Naive thymus-derived CD8-positive, alpha-beta T cell (primary cell): Measurements from ENCODE around the gene ZNF292. TPM values are rescaled to one million over a fixed set of nuclear protein-coding genes. Genes with fewer than 3 reads are reported as not detected.

Experiments
- ATAC-seq, 2 donors: fragments of 150-1000 bp; cut with Tn5 transposase in 1 of 2; sonication (Bioruptor Pico), chemical (Tn5 transposase) in 1 of 2; 1 replicate in 1 of 2; 2 replicates in 1 of 2; pipeline ENCODE4 v1.10.0; 2021; ENCODE audit warnings: mild to moderate bottlenecking in 2 of 2, moderate library complexity in 2 of 2
- POLR2A ChIA-PET: fragments of 350-600 bp; sonication (Branson Sonifier 250); formaldehyde crosslinking; loops from one replicate; lab custom pipeline; 2021; ENCODE audit warnings: antibody characterized with exemption; lab: Charles Lee
- DNase-seq, 10 donors: peaks; one replicate each; pipeline versions ENCODE4 v3.0.0 to v3.0.0-alpha.2; 2020 to 2022
- H3K27ac Mint-ChIP-seq, 10 donors: one replicate each; pipeline ENCODE4 v1.8.0; 2020 to 2022; ENCODE audit warnings: mild to moderate bottlenecking in 10 of 10, mixed read lengths in 10 of 10, moderate library complexity in 4 of 10, inconsistent platforms in 1 of 10
- H3K27me3 Mint-ChIP-seq, 5 donors: one replicate each; pipeline ENCODE4 v1.8.0; 2021 to 2022; ENCODE audit warnings: mixed read lengths in 5 of 5
- H3K36me3 Mint-ChIP-seq, 3 donors: one replicate each; pipeline ENCODE4 v1.8.0; 2020 to 2022; ENCODE audit warnings: mixed read lengths in 3 of 3, mild to moderate bottlenecking in 2 of 3, inconsistent platforms in 1 of 3
- H3K4me1 Mint-ChIP-seq, 4 donors: one replicate each; pipeline ENCODE4 v1.8.0; 2021 to 2022; ENCODE audit warnings: mixed read lengths in 4 of 4
- H3K4me3 Mint-ChIP-seq, 10 donors: one replicate each; pipeline ENCODE4 v1.8.0; 2020 to 2022; ENCODE audit warnings: mild to moderate bottlenecking in 10 of 10, mixed read lengths in 10 of 10, moderate library complexity in 6 of 10, inconsistent platforms in 1 of 10
- H3K9me3 Mint-ChIP-seq, 9 donors: one replicate each; pipeline ENCODE4 v1.8.0; 2020 to 2022; ENCODE audit warnings: mixed read lengths in 9 of 9, mild to moderate bottlenecking in 3 of 9, inconsistent platforms in 1 of 9, moderate library complexity in 1 of 9
- polyA plus RNA-seq, 3 donors: library from polyadenylated mRNA; unstranded; fragments of 300-500 nt; fragmentation: Illumina TruSeq; gene quantifications; one replicate each; pipeline ENCODE4 v1.2.3, GENCODE V29; 2021
- total RNA-seq, 8 experiments: library from RNA in 2 of 8; stranded (reverse) in 2 of 8; gene quantifications; one replicate each; pipeline ENCODE4 v1.2.3 and lab custom pipeline; 2021 to 2026

Gene ZNF292
- total and polyA plus RNA-seq, 5 experiments from 2014 or later: 22.4 to 87.7 (median 24.0) TPM

DNA sequence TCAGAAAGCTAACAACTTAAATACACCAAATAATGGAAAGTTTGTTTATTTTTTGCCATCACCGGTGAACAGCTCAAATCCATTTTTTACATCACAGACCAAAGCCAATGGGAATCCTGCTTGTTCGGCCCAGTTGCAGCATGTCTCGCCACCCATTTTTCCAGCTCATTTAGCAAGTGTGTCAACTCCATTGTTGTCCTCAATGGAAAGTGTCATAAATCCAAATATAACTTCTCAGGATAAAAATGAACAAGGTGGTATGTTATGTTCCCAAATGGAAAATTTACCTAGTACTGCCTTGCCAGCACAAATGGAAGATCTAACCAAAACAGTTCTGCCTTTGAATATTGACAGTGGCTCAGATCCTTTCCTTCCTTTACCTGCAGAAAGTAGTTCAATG is 101.7 kb downstream of the ZNF292 start:
- ATAC-seq: no peak
- H3K27me3 Mint-ChIP-seq: no peaks in the 10 kb centered on the region
- DNase-seq: no peak
- peaks cover 30 to 69% (median 64%) of the 10 kb centered on the region in 3 donors for H3K36me3 Mint-ChIP-seq
- H3K9me3 Mint-ChIP-seq: peaks cover 0 to 17% (median 0%) of the 10 kb centered on the region in 9 donors
- POLR2A ChIA-PET: no interaction called here
- H3K4me1 Mint-ChIP-seq: peaks cover 1 to 7% (median 4%) of the 10 kb centered on the region in 4 donors
- H3K27ac Mint-ChIP-seq: no peak overlapping the region
- H3K4me3 Mint-ChIP-seq: no peak overlapping the region

DNA sequence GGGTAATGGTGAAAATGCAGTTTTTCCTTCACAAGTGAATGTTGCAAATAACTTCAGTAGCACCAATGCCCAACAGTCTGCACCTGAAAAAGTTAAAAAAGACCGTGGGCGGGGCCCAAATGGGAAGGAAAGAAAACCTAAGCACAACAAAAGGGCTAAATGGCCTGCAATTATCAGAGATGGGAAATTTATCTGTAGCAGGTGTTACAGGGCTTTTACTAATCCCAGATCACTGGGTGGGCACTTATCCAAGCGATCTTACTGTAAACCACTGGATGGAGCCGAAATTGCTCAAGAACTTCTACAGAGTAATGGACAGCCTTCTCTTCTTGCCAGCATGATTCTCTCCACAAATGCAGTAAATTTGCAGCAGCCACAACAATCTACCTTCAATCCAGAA is 102.2 kb downstream of the ZNF292 start:
- Mint-ChIP-seq H3K4me3 (no peak overlapping the region), H3K9me3 (peaks cover 0 to 17% (median 0%) of the 10 kb centered on the region in 9 donors), H3K4me1 (peaks cover 1 to 7% (median 4%) of the 10 kb centered on the region in 4 donors), H3K27ac (no peak overlapping the region), H3K27me3 (no peaks in the 10 kb centered on the region), H3K36me3 (peaks cover 30 to 63% (median 60%) of the 10 kb centered on the region in 3 donors)
- no peak for ATAC-seq
- POLR2A ChIA-PET: no interaction called here
- no peak for DNase-seq

DNA sequence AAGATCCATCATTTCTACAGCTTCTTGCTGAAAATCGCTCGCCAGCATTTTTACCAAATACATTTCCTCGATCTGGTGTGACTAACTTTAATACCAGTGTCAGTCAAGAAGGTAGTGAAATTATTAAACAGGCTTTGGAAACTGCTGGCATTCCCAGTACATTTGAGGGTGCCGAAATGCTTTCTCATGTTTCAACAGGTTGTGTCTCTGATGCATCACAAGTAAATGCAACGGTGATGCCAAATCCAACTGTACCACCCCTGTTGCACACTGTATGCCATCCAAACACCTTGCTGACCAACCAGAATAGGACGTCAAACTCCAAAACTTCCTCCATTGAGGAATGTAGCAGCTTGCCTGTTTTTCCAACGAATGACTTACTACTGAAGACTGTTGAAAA is 102.6 kb downstream of the ZNF292 start:
- DNase-seq (no peak), ATAC-seq (no peak)
- Mint-ChIP-seq H3K4me1 (peaks cover 1 to 7% (median 4%) of the 10 kb centered on the region in 4 donors), H3K36me3 (peaks cover 30 to 60% (median 59%) of the 10 kb centered on the region in 3 donors), H3K9me3 (peaks cover 0 to 17% (median 0%) of the 10 kb centered on the region in 9 donors), H3K27ac (no peak overlapping the region), H3K4me3 (no peak overlapping the region), H3K27me3 (no peaks in the 10 kb centered on the region)
- POLR2A ChIA-PET: no interaction called here

DNA sequence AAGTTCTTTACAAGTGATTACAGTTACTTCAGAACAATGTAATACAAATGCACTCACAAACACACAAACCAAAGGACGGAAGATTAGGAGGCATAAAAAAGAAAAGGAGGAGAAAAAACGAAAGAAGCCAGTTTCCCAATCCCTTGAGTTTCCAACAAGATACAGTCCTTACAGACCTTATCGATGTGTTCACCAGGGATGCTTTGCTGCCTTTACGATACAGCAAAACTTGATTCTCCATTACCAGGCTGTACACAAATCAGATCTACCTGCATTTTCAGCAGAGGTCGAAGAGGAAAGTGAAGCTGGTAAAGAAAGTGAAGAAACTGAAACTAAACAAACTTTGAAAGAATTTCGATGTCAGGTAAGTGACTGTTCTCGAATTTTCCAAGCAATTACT is 104.4 kb downstream of the ZNF292 start:
- H3K9me3 Mint-ChIP-seq: peaks cover 0 to 17% (median 0%) of the 10 kb centered on the region in 9 donors
- H3K4me3 Mint-ChIP-seq: no peak overlapping the region
- DNase-seq: no peak
- peak overlapping the region in 1 of 10 donors; percentile 61 for H3K27ac Mint-ChIP-seq
- peaks cover 1 to 7% (median 5%) of the 10 kb centered on the region in 4 donors for H3K4me1 Mint-ChIP-seq
- POLR2A ChIA-PET: no interaction called here
- no peak for ATAC-seq
- H3K27me3 Mint-ChIP-seq: no peaks in the 10 kb centered on the region
- H3K36me3 Mint-ChIP-seq: peaks cover 25 to 48% (median 42%) of the 10 kb centered on the region in 3 donors

DNA sequence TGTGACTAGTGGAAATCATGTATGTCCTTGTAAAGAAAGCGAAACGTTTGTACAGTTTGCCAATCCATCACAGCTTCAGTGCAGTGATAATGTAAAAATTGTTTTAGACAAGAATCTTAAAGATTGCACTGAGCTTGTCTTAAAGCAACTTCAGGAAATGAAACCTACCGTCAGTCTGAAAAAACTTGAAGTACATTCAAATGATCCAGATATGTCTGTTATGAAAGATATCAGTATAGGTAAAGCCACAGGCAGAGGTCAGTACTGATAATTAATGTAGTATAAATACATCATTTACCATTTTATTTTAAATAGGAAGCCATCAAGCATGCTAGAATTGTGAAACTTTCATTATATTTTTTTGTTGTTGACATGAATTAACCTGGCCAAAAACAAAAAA is 106.2 kb downstream of the ZNF292 start:
- Mint-ChIP-seq H3K27ac (no peak overlapping the region), H3K4me1 (peaks cover 1 to 8% (median 4%) of the 10 kb centered on the region in 4 donors), H3K36me3 (peaks cover 17 to 32% (median 24%) of the 10 kb centered on the region in 3 donors), H3K9me3 (peaks cover 0 to 17% (median 0%) of the 10 kb centered on the region in 9 donors), H3K4me3 (no peak overlapping the region), H3K27me3 (no peaks in the 10 kb centered on the region)
- ATAC-seq (no peak), DNase-seq (no peak)
- POLR2A ChIA-PET: no interaction called here

DNA sequence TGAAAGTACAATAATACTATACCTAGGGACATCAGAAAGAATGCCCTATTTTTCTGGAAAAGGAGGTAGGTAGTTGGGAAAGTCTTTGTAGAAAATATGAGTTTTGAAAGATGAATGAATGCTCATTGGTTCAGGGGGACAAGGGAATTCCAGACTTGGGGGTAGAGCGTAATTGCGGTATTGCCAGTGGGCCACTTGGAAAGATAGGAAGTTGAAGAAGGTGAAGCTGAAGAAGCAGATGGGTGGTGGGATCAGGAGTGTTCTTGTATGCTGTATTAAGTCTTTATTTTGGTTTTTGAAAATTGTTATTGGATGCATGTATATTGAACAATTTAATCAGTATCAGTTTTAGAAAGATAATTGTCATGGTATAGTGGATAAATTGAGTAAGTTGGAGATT is 109.1 kb downstream of the ZNF292 start:
- peaks cover 2 to 6% (median 4%) of the 10 kb centered on the region in 3 donors for H3K36me3 Mint-ChIP-seq
- peaks cover 0 to 34% (median 0%) of the 10 kb centered on the region in 9 donors for H3K9me3 Mint-ChIP-seq
- H3K4me1 Mint-ChIP-seq: peaks cover 1 to 11% (median 5%) of the 10 kb centered on the region in 4 donors
- H3K4me3 Mint-ChIP-seq: no peak overlapping the region
- H3K27ac Mint-ChIP-seq: peak overlapping the region in 2 of 10 donors; percentile 1 to 2
- POLR2A ChIA-PET: no interaction called here
- no peaks in the 10 kb centered on the region for H3K27me3 Mint-ChIP-seq
- ATAC-seq (no peak), DNase-seq (no peak)

DNA sequence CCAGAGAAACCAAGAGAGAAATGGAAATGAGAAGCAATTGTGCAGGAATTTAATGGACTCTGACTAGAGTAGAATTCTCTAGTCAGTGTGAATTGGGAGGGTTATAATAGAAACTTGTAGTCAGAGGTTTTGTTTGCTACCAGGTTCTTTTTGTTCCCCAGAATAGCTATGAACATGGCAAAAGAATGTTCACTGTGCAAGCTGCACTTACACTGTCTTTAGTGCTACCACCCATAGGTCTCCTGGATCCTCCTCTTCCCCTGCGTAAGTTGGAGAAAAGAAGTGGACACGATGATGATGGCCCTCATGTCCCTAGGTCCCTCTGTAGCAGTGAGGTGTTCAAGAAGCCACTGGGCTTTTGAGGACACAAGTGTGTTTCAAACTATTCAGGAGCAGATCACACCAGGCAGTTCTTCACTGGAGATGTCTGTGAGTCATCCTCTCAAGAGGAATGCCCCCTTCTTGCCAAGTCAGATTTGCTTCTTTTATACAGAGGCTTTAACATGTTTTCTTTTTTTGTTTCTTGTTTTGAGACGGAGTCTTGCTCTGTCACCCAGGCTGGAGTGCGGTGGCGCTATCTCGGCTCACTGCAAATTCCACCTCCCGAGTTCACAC is 119.4 kb downstream of the ZNF292 start:
- Mint-ChIP-seq H3K36me3 (no peaks in the 10 kb centered on the region), H3K27me3 (no peaks in the 10 kb centered on the region), H3K9me3 (peaks cover 0 to 16% (median 4%) of the 10 kb centered on the region in 9 donors), H3K4me1 (peaks cover 6 to 8% (median 7%) of the 10 kb centered on the region in 4 donors), H3K4me3 (no peak overlapping the region), H3K27ac (peak overlapping the region in 3 of 10 donors; percentile 58 to 78 (median 63))
- DNase-seq (no peak), ATAC-seq (no peak)
- POLR2A ChIA-PET: no interaction called here

DNA sequence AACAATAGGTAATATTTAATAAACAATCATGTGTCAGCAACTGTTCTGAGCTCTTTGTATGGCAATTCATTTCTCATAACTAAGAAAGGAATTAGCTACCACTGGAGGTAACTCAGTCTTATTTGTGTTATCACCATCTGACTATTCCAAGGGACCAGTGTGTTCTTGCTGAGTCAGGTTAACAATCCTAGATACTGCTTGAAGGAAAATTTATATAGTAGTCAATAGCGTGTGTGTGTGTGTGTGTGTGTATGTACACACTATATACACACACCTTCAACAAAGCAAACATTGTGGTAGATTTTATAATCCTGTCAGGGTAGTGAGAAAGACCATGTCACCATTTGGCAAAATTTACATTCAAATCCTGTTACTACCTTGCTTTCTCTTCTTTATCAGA is 121.3 kb downstream of the ZNF292 start:
- no peak overlapping the region for H3K4me3 Mint-ChIP-seq
- no peak for ATAC-seq
- H3K4me1 Mint-ChIP-seq: peaks cover 8 to 17% (median 9%) of the 10 kb centered on the region in 4 donors
- H3K9me3 Mint-ChIP-seq: peaks cover 0 to 16% (median 4%) of the 10 kb centered on the region in 9 donors
- POLR2A ChIA-PET: no interaction called here
- no peaks in the 10 kb centered on the region for H3K27me3 Mint-ChIP-seq
- peak overlapping the region in 1 of 10 donors; percentile 77 for H3K27ac Mint-ChIP-seq
- no peaks in the 10 kb centered on the region for H3K36me3 Mint-ChIP-seq
- no peak for DNase-seq

DNA sequence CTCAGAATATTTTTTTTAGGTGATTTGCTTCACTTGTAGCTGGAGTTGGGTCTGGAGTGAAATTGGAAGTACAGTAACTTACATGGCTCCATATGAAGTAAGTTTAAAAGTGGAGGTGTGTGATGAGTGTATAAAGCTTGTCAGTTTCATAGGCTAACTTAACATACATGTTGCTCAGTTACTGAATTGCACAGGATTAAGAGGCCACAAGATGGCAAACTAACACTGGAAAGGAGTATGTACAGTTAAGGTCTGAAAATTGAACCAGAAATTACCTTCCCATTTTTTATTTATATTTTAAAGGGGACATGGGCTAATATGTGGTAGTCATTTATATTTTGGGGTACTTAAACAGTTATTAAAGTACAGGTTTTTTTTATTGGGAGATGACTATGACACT is 121.8 kb downstream of the ZNF292 start:
- ATAC-seq (no peak), DNase-seq (no peak)
- H3K4me3 Mint-ChIP-seq: no peak overlapping the region
- H3K4me1 Mint-ChIP-seq: peaks cover 8 to 18% (median 9%) of the 10 kb centered on the region in 4 donors
- peaks cover 0 to 12% (median 1%) of the 10 kb centered on the region in 9 donors for H3K9me3 Mint-ChIP-seq
- no peaks in the 10 kb centered on the region for H3K27me3 Mint-ChIP-seq
- POLR2A ChIA-PET: no interaction called here
- H3K27ac Mint-ChIP-seq: no peak overlapping the region
- no peaks in the 10 kb centered on the region for H3K36me3 Mint-ChIP-seq

DNA sequence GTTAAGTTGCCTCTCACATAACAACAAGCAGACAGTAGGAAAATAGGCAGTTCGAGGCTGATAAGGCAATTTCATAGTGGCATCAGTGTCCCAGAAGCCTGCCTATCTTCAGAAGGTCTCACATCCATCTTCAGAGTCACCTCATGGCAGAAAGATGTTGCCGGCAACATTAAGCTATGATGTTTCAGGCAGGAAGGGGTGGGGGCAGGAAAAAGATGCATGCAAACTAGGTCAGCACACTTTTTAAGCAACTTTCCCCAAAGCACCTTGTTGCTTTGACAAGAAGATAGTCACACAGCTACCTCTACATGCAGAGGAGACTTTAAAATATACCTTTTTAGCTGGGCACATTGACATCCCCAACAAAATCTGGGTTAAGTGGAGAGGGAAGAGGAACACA is 123.8 kb downstream of the ZNF292 start:
- H3K36me3 Mint-ChIP-seq: no peaks in the 10 kb centered on the region
- no peaks in the 10 kb centered on the region for H3K27me3 Mint-ChIP-seq
- H3K9me3 Mint-ChIP-seq: no peaks in the 10 kb centered on the region
- no peak overlapping the region for H3K4me3 Mint-ChIP-seq
- ATAC-seq (peak in 1 of 2 donors; percentile 38), DNase-seq (no peak)
- peaks cover 7 to 18% (median 9%) of the 10 kb centered on the region in 4 donors for H3K4me1 Mint-ChIP-seq
- peak overlapping the region in 5 of 10 donors; percentile 2 to 84 (median 15) for H3K27ac Mint-ChIP-seq
- POLR2A ChIA-PET: interaction anchor here (0.5 kb wide), 1 partner anchor 141 kb away, joined by 3 read pairs; no protein-coding TSS in a partner anchor

DNA sequence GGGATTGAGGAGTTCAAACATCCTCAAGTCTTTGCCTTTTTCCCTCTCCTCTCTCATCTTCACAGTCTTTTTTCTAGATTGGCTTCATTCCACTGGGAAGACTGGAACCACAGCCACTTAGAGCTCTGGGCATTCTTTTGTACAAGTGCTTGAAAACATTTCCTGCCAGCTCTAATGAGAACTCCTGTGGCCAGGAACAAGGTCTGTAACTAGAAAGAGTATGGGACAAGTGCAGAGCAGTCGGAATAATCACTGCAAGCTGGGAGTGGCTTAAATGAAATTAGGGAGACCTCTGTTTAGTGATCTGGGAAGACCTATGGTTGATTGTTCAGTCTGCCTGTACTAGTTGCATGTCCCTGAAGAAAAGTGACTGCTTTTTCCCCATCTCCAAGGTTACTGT is 126.1 kb downstream of the ZNF292 start:
- peaks cover 0 to 4% (median 0%) of the 10 kb centered on the region in 5 donors for H3K27me3 Mint-ChIP-seq
- no peak for DNase-seq
- H3K9me3 Mint-ChIP-seq: peaks cover 0 to 11% (median 0%) of the 10 kb centered on the region in 9 donors
- ATAC-seq: no peak
- H3K36me3 Mint-ChIP-seq: no peaks in the 10 kb centered on the region
- H3K27ac Mint-ChIP-seq: peak overlapping the region in 1 of 10 donors; percentile 14
- POLR2A ChIA-PET: interaction anchor here (0.7 kb wide), 2 partner anchors 63 to 281 kb away, joined by 5 to 7 read pairs; partner anchors contain the start of gene C6orf163
- H3K4me1 Mint-ChIP-seq: peaks cover 9 to 18% (median 13%) of the 10 kb centered on the region in 4 donors
- H3K4me3 Mint-ChIP-seq: no peak overlapping the region

DNA sequence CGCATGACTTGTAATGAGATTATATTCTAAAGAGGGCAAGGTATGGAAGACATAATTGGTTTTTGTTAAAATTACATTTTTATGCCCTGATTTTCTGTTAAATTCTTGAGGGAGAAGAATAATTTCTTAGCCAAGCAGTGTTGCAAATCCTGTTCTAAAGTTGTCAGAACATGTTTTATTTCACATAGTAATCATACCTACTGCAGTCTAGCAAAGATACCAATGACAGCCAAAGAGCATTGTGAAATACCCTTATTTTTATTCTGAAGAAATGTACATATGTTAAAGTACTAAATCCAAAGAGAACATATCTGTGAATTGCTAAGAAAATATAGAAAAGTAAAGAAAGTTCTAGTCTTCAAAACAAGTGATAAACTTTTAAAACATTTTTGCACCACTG is 127.4 kb downstream of the ZNF292 start:
- Mint-ChIP-seq H3K9me3 (peaks cover 0 to 11% (median 0%) of the 10 kb centered on the region in 9 donors), H3K36me3 (no peaks in the 10 kb centered on the region), H3K27ac (peak overlapping the region in 1 of 10 donors; percentile 43), H3K27me3 (peaks cover 0 to 4% (median 0%) of the 10 kb centered on the region in 5 donors), H3K4me3 (no peak overlapping the region), H3K4me1 (peaks cover 9 to 18% (median 13%) of the 10 kb centered on the region in 4 donors)
- POLR2A ChIA-PET: no interaction called here
- DNase-seq (no peak), ATAC-seq (no peak)

DNA sequence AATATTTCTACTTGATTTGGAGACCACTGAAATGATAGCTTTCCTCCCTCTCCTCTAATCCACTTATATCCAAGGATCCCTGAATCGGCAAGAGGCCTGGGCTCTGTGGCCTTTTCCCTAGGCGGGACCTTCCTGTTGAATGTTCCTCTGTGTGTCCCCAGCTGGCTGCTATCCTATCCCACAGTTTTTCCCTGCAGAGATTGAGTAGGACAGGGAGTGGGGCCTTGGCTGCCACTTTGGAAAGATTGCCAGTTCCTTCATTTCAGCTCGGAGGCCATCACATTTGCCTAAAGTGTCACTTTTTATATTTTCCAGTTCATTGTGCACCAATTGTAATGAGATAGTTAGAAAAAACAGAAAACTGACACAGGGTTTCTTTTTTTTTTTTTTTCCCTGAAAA is 128.1 kb downstream of the ZNF292 start:
- POLR2A ChIA-PET: no interaction called here
- H3K36me3 Mint-ChIP-seq: no peaks in the 10 kb centered on the region
- peaks cover 0 to 11% (median 0%) of the 10 kb centered on the region in 9 donors for H3K9me3 Mint-ChIP-seq
- H3K4me1 Mint-ChIP-seq: peaks cover 9 to 18% (median 13%) of the 10 kb centered on the region in 4 donors
- DNase-seq: no peak
- H3K4me3 Mint-ChIP-seq: no peak overlapping the region
- no peak for ATAC-seq
- H3K27me3 Mint-ChIP-seq: peaks cover 0 to 6% (median 2%) of the 10 kb centered on the region in 5 donors
- H3K27ac Mint-ChIP-seq: no peak overlapping the region
